GM19395 (cell line): ENCODE data around the gene KRTAP4-5.
"Not testable (repeated sequence)": the region's sequence is repeated elsewhere in the genome, so short reads cannot be mapped to it uniquely, and the experiment has no call there.

ENCODE experiments used
- ATAC-seq: cut with Tn5 transposase; IDR thresholded peaks from one replicate; pipeline ENCODE4 v1.9.1; 2021; ENCODE audit warnings: mild to moderate bottlenecking, moderate library complexity; ENCODE audit not compliant: unreplicated experiment

Gene KRTAP4-5

GRCh38 chr17:41147531-41148204, 2.0 kb downstream of the KRTAP4-5 start:
- no peak for ATAC-seq

GRCh38 chr17:41145261-41145660, 4.4 kb downstream of the KRTAP4-5 start:
- ATAC-seq = no peak

GRCh38 chr17:41144846-41145245, 4.8 kb downstream of the KRTAP4-5 start:
- no peak for ATAC-seq

- ATAC-seq = no peak
Observed at GRCh38 chr17:41141361-41141760, 8.3 kb downstream of the KRTAP4-5 start.

GRCh38 chr17:41140360-41141131, 9.1 kb downstream of the KRTAP4-5 start, which contains the start of gene KRTAP4-6:
Gene KRTAP4-6, minus strand, starts transcription at chr17:41140544. Its CDS starts 57 bp downstream, at chr17:41140487.
- no peak for ATAC-seq

GRCh38 chr17:41139865-41140264, 9.8 kb downstream of the KRTAP4-5 start:
- ATAC-seq = not testable (repeated sequence)

- no peak for ATAC-seq
Observed at GRCh38 chr17:41133880-41134735, 15.5 kb downstream of the KRTAP4-5 start.

GRCh38 chr17:41131979-41132378, 17.6 kb downstream of the KRTAP4-5 start:
- no peak for ATAC-seq

GRCh38 chr17:41127371-41127770, 22.3 kb downstream of the KRTAP4-5 start:
- no peak for ATAC-seq

- ATAC-seq = no peak
Observed at GRCh38 chr17:41126412-41126811, 23.2 kb downstream of the KRTAP4-5 start.

GRCh38 chr17:41125064-41125463, 24.6 kb downstream of the KRTAP4-5 start:
- ATAC-seq = no peak

GRCh38 chr17:41123991-41124371, 25.6 kb downstream of the KRTAP4-5 start, which contains the start of gene KRTAP4-12:
Gene KRTAP4-12, minus strand, starts transcription at chr17:41124182. Its CDS starts 60 bp downstream, at chr17:41124122.
- not testable (repeated sequence) for ATAC-seq

GRCh38 chr17:41123292-41123990, 26.2 kb downstream of the KRTAP4-5 start:
- ATAC-seq = not testable (repeated sequence)

GRCh38 chr17:41121742-41122141, 27.9 kb downstream of the KRTAP4-5 start:
- ATAC-seq = no peak

- not testable (repeated sequence) for ATAC-seq
Observed at GRCh38 chr17:41119696-41120690, 29.6 kb downstream of the KRTAP4-5 start.

- ATAC-seq = no peak
Observed at GRCh38 chr17:41118721-41119120, 30.9 kb downstream of the KRTAP4-5 start.

GRCh38 chr17:41117846-41118386, 31.7 kb downstream of the KRTAP4-5 start, which contains the start of gene KRTAP4-11:
Gene KRTAP4-11, minus strand, starts transcription at chr17:41118373. Its CDS starts 58 bp downstream, at chr17:41118315.
- not testable (repeated sequence) for ATAC-seq

GRCh38 chr17:41116297-41116696, 33.3 kb downstream of the KRTAP4-5 start:
- ATAC-seq = no peak
